Parathyroid adenoma (tissue), 2 donors: Measurements from ENCODE around the gene PNPO.
A peak's percentile ranks its signal among the peaks of the same experiment; 100 is the strongest.

Source experiments
- H2AFZ ChIP-seq: fragments of 300-600 bp; sonication (generic); one replicate; pipeline ENCODE4 v1.7.0; 2017; ENCODE audit warnings: antibody characterized with exemption, mild to moderate bottlenecking
- H3K27ac ChIP-seq: fragments of 300-600 bp; sonication (generic); one replicate; pipeline ENCODE4 v1.7.0; 2017
- H3K27me3 ChIP-seq: fragments of 300-600 bp; sonication (generic); one replicate; pipeline ENCODE4 v1.7.0; 2017; ENCODE audit warnings: low read length; ENCODE audit not compliant: control insufficient read depth, insufficient read depth
- H3K36me3 ChIP-seq: fragments of 300-600 bp; sonication (generic); one replicate; pipeline ENCODE4 v1.7.0; 2017; ENCODE audit warnings: low read length; ENCODE audit not compliant: control insufficient read depth, insufficient read depth
- H3K4me1 ChIP-seq: fragments of 300-600 bp; sonication (generic); one replicate; pipeline ENCODE4 v1.7.0; 2017; ENCODE audit warnings: control low read depth
- H3K4me2 ChIP-seq: fragments of 300-600 bp; sonication (generic); one replicate; pipeline ENCODE4 v1.7.0; 2017; ENCODE audit warnings: low read length
- H3K4me3 ChIP-seq: fragments of 300-600 bp; sonication (generic); one replicate; pipeline ENCODE4 v1.7.0; 2017; ENCODE audit warnings: low read depth, low read length
- H3K79me2 ChIP-seq: fragments of 300-600 bp; sonication (generic); one replicate; pipeline ENCODE4 v1.7.0; 2017; ENCODE audit warnings: control low read depth
- H3K9ac ChIP-seq: fragments of 300-600 bp; sonication (generic); one replicate; pipeline ENCODE4 v1.7.0; 2017; ENCODE audit warnings: mild to moderate bottlenecking
- H3K9me3 ChIP-seq: fragments of 300-600 bp; sonication (generic); one replicate; pipeline ENCODE4 v1.7.0; 2017; ENCODE audit warnings: low read length; ENCODE audit not compliant: control insufficient read depth
- TF ChIP-seq, protein P1 (sequence below): fragments of 300-600 bp; sonication (generic); IDR thresholded peaks from one replicate; pipeline ENCODE4 v1.7.0; 2017; ENCODE audit warnings: antibody characterized with exemption, mild to moderate bottlenecking
- donor health status: primary hyperparathyroidism.

PNPO gene

DNA sequence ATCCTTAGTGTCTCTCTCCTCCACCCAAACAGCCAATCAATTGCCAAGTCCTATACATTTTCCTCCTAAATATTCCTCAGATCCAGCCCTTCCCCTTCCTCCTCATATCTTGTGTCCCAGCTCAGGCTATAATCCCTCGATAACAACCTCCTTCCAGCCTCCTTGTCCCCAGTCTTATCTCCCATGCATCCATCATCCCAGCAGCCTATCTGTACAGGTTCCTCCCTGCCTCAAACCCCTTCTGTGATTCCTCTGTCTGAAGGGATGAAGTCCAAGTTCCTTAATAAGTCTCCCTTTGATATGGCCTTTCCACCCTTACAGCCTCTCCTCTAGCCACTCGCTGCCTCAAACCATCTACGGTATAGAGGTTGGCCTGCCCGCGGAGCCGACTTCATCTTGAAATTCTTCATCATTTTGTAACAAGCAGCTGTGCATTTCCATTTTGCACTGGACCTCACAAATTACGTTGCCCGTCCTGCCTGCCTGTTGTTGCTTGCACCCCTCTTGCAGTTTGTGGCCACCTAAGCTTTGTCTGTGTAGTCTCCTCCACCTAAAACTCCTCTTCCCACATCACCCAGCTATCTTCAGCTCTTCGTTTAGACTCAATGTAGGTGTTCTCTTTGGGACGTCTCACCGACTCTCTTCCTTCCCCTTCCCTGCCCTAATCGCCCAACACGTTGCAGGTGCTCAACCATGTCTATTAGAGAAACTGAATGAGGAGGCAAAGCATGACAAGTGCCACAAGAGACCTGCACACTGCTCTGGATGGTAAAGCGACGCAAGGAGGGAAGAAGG is 28.8 kb downstream of the PNPO start:
- H3K79me2 ChIP-seq: no peaks in the 10 kb centered on the region
- H3K9ac ChIP-seq: no peak overlapping the region
- peak overlapping the region; percentile 6 for H3K27ac ChIP-seq
- H3K27me3 ChIP-seq: no peaks in the 10 kb centered on the region
- H3K4me1 ChIP-seq: peaks cover 4% of the 10 kb centered on the region
- TF ChIP-seq, protein P1, sequence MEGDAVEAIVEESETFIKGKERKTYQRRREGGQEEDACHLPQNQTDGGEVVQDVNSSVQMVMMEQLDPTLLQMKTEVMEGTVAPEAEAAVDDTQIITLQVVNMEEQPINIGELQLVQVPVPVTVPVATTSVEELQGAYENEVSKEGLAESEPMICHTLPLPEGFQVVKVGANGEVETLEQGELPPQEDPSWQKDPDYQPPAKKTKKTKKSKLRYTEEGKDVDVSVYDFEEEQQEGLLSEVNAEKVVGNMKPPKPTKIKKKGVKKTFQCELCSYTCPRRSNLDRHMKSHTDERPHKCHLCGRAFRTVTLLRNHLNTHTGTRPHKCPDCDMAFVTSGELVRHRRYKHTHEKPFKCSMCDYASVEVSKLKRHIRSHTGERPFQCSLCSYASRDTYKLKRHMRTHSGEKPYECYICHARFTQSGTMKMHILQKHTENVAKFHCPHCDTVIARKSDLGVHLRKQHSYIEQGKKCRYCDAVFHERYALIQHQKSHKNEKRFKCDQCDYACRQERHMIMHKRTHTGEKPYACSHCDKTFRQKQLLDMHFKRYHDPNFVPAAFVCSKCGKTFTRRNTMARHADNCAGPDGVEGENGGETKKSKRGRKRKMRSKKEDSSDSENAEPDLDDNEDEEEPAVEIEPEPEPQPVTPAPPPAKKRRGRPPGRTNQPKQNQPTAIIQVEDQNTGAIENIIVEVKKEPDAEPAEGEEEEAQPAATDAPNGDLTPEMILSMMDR: no peak
- peak overlapping the region; percentile 95 for H3K4me3 ChIP-seq
- H2AFZ ChIP-seq: peak overlapping the region; percentile 99
- H3K36me3 ChIP-seq: no peaks in the 10 kb centered on the region
- H3K4me2 ChIP-seq: peak overlapping the region; percentile 79
- no peaks in the 10 kb centered on the region for H3K9me3 ChIP-seq

DNA sequence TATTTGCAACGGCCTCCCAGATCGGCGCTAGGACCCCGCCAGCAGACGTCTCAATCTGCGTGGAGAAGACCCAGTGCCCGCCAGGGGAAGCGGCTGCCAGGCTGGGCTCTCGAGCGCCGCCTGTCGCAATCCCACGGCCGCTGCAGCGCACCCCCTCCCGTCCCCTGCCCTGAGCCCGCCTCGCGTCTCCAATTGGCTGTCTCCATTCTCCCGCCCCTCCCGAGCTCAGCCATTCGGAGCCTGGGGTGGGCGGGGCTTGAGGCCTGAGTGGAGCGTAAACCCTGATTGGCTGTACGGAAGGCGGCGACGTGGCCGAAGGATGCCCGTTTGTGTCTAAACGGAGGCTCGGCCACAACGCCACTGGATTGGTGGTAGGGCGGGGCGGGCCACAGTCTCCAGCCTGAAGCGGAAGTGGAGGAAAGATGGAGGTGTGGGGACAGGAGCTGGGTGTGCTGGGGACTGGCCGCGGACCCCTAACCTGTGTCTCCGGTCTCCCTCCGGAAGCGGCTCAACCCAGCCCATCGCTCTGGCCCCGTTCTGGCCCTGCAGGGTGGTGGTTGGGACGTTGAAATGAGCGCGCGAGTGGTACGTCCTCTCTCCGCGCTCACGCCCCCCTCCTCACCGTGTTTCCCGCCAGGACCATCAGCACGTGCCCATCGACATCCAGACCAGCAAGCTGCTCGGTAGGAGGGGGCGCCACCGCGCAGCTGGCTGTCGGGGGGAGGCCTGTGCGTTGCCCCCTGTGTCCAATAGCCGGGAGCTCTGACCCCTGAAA is 29.5 kb downstream of the PNPO start, which contains the start of gene CDK5RAP3:
CDK5RAP3 (plus strand) TSS at position 389 of the 775 bp plus-strand sequence; CDS start at position 423, 34 bp downstream.
- H3K9ac ChIP-seq: no peak within 1 kb of the TSS
- H3K27me3 ChIP-seq: no peaks in the 10 kb centered on the region
- H3K36me3 ChIP-seq: no peaks in the 10 kb centered on the region
- peak within 1 kb of the TSS; percentile 79 for H3K4me2 ChIP-seq
- peak within 1 kb of the TSS; percentile 99 for H2AFZ ChIP-seq
- H3K4me3 ChIP-seq: peak within 1 kb of the TSS; percentile 95
- H3K79me2 ChIP-seq: no peaks in the 10 kb centered on the region
- H3K4me1 ChIP-seq: peaks cover 4% of the 10 kb centered on the region
- peak within 1 kb of the TSS; percentile 65 for H3K27ac ChIP-seq
- no peaks in the 10 kb centered on the region for H3K9me3 ChIP-seq
- TF ChIP-seq, protein P1: peak; percentile 99

DNA sequence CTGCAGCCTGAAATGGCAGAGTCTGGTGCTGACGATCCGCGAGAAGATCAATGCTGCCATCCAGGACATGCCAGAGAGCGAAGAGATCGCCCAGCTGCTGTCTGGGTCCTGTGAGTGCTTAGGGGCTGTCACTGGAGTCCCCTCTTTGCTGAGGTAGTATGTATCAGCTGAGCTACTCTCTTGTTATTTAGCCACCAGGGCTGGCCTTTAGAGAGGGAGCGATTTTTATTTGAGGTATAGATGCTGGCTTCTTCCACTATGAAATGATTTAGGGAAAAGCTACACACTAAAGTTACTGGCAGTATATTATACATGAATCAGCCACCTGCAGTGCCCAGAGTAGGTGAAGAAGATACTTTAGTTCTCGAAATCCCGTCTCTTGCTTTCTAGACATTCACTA is 32.2 kb downstream of the PNPO start:
- H3K36me3 ChIP-seq: no peaks in the 10 kb centered on the region
- peaks cover 9% of the 10 kb centered on the region for H3K4me1 ChIP-seq
- no peak overlapping the region for H3K4me3 ChIP-seq
- H3K27me3 ChIP-seq: no peaks in the 10 kb centered on the region
- TF ChIP-seq, protein P1: no peak
- H3K4me2 ChIP-seq: no peak overlapping the region
- no peaks in the 10 kb centered on the region for H3K79me2 ChIP-seq
- no peaks in the 10 kb centered on the region for H3K9me3 ChIP-seq
- H3K27ac ChIP-seq: no peak overlapping the region
- H2AFZ ChIP-seq: no peak overlapping the region
- no peak overlapping the region for H3K9ac ChIP-seq

DNA sequence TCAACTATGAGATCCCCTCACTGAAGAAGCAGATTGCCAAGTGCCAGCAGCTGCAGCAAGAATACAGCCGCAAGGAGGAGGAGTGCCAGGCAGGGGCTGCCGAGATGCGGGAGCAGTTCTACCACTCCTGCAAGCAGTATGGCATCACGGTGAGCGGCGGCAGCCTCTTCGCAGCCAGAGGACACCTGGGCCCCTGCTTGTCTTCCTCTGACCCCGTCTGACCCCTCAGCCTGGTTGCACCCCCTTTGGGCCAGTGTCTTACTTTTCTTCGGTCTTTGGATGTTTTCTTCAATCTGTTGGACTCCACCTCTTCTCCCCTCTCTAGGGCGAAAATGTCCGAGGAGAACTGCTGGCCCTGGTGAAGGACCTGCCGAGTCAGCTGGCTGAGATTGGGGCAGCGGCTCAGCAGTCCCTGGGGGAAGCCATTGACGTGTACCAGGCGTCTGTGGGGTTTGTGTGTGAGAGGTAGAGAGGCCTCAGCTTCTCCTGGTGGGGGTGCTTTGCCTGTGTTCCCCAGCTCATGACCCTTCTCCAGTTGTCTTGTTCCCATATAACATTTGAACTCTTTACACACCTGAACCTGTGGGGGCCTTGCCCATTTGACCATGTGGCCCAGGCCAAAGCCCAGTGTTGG is 33.9 kb downstream of the PNPO start:
- H3K27me3 ChIP-seq: no peaks in the 10 kb centered on the region
- no peak overlapping the region for H3K4me2 ChIP-seq
- H3K4me3 ChIP-seq: no peak overlapping the region
- TF ChIP-seq, protein P1: no peak
- no peaks in the 10 kb centered on the region for H3K9me3 ChIP-seq
- no peak overlapping the region for H3K9ac ChIP-seq
- no peaks in the 10 kb centered on the region for H3K79me2 ChIP-seq
- no peaks in the 10 kb centered on the region for H3K36me3 ChIP-seq
- peaks cover 9% of the 10 kb centered on the region for H3K4me1 ChIP-seq
- H2AFZ ChIP-seq: no peak overlapping the region
- no peak overlapping the region for H3K27ac ChIP-seq
